Activated naive CD4-positive, alpha-beta T cell treated with anti-CD3 and anti-CD28 coated beads, Interleukin-2, amount 10 ng/mL, durations not matched to agents 7 days and 5 days (primary cell): ENCODE data around the gene CALN1.
"Not testable (repeated sequence)": the region's sequence is repeated elsewhere in the genome, so short reads cannot be mapped to it uniquely, and the experiment has no call there.

Experiments used
- CTCF ChIA-PET: fragments of 350-600 bp; sonication (Branson Sonifier 250); formaldehyde crosslinking; loops from one replicate; lab custom pipeline; 2021; ENCODE audit warnings: antibody characterized with exemption; lab: Charles Lee
- DNase-seq: peaks from one replicate; pipeline ENCODE4 v3.0.0-alpha.2; 2020
- H3K27ac Mint-ChIP-seq: one replicate; pipeline ENCODE4 v1.8.0; 2021; ENCODE audit warnings: mild to moderate bottlenecking, moderate library complexity, mixed read lengths
- H3K27me3 Mint-ChIP-seq: one replicate; pipeline ENCODE4 v1.8.0; 2021; ENCODE audit warnings: mild to moderate bottlenecking, mixed read lengths
- H3K36me3 Mint-ChIP-seq: one replicate; pipeline ENCODE4 v1.8.0; 2021; ENCODE audit warnings: mixed read lengths
- H3K4me1 Mint-ChIP-seq: one replicate; pipeline ENCODE4 v1.8.0; 2021; ENCODE audit warnings: mixed read lengths
- H3K4me3 Mint-ChIP-seq: one replicate; pipeline ENCODE4 v1.8.0; 2021; ENCODE audit warnings: mild to moderate bottlenecking, moderate library complexity, mixed read lengths
- H3K9me3 Mint-ChIP-seq: one replicate; pipeline ENCODE4 v1.8.0; 2021; ENCODE audit warnings: mixed read lengths

CALN1 gene

DNA sequence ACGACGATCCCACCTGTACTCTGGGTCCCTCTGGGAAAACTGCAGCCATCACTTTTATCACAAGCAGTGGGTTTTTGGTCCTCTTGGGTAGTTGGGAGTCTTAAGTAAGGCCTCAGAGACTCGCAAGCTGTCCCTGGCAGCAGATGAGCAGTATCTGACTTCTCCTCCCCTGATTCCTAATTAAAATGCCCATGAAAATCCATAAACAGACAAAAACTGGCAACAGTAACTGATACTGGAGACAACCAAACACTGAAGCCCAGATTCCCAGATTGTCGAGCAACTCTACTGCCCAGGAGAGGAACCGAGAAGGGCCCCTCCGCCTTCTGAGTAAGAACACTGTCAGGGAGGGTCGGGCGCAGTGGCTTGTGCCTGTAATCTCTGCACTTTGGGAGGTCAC, 333.8 kb downstream of the CALN1 start:
- Mint-ChIP-seq H3K4me1 (no peaks in the 10 kb centered on the region), H3K9me3 (peaks cover 10% of the 10 kb centered on the region), H3K36me3 (no peaks in the 10 kb centered on the region), H3K27ac (no peak overlapping the region), H3K4me3 (no peak overlapping the region), H3K27me3 (no peaks in the 10 kb centered on the region)
- no peak for DNase-seq
- CTCF ChIA-PET, result no interaction called here

DNA sequence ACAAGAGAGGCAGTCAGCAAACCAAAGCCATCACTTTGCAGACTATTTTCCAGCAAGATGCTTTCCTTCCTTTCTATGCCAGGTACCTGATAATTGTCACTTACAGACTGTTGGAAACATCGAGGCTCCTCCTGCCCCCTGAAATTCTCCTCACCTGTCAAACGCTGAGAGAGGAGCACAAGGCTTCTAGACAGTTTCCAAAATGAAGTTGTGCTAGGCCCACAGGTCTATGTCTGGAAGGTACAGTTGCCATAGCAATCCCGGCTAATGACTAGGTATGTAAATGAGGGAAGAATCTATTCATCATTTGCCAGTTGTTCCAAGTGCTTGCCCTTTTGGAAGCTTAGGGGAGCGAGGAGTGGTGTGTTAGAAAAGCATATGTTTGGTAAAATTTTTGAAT, 334.4 kb downstream of the CALN1 start:
- Mint-ChIP-seq H3K36me3 (no peaks in the 10 kb centered on the region), H3K27ac (no peak overlapping the region), H3K4me1 (no peaks in the 10 kb centered on the region), H3K9me3 (peaks cover 10% of the 10 kb centered on the region), H3K4me3 (no peak overlapping the region), H3K27me3 (no peaks in the 10 kb centered on the region)
- CTCF ChIA-PET, result no interaction called here
- DNase-seq, result no peak

DNA sequence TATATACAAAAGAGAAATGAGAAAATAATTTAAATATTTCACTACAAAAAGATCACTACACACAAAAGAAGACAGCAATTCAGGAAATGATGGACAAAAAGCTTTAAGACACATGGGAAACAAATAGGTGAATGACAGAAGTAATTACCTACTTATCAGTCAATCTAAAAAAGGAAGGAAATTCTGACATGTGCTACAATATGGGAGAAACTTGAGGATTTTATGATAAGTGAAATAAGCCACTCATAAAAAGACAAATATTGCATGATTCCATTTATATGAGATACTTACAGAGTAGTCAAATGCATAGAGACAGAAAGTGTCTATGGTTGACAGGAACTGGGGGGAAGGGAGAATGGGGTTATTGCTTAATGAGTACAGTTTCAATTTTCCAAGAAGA, 339.2 kb downstream of the CALN1 start:
- Mint-ChIP-seq H3K27ac (no peak overlapping the region), H3K9me3 (peaks cover 17% of the 10 kb centered on the region), H3K4me1 (no peaks in the 10 kb centered on the region), H3K27me3 (no peaks in the 10 kb centered on the region), H3K4me3 (no peak overlapping the region), H3K36me3 (no peaks in the 10 kb centered on the region)
- CTCF ChIA-PET, result interaction anchor here (1.0 kb wide), 1 partner anchor 23 kb away, joined by 3 read pairs; no protein-coding TSS in a partner anchor
- DNase-seq, result no peak

DNA sequence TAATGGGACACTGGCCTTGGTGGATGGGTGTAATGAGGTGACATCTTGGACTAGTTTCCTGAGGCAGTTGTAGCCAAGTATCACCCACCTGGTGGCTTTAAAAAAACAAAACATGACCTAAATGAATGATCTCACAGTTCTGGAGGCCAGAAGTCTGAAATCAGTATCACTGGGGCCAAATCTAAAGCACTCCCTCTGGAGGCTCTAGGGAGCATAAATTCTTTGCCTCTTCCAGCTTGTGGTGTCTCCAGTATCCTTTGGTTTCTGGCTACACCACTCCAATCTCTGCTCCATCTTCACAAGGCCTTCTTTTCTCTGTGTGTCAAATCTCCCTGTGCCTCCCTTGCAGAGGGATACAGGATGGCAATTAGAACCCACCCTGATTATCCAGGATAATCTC, 342.9 kb downstream of the CALN1 start:
- Mint-ChIP-seq H3K9me3 (peaks cover 12% of the 10 kb centered on the region), H3K36me3 (no peaks in the 10 kb centered on the region), H3K4me3 (no peak overlapping the region), H3K27me3 (no peaks in the 10 kb centered on the region), H3K4me1 (no peaks in the 10 kb centered on the region), H3K27ac (no peak overlapping the region)
- CTCF ChIA-PET, result no interaction called here
- DNase-seq, result no peak

DNA sequence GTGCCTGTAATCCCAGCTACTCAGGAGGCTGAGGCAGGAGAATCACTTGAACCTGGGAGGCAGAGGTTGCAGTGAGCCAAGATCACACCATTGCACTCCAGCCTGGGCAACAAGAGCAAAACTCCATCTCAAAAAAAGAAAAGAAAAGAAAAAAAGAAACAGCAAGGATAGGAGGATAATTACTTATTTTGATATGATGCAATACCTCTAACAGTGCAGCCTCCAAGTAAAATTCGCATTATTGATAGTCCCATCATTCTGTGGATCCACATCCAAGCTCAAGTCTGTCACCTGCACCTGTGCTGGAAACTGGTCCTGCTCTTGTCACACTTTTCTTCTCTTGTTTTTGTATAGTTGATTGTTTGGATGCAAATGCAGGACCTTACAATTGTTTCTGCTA, 346.4 kb downstream of the CALN1 start:
- not testable (repeated sequence) for H3K27me3 Mint-ChIP-seq

DNA sequence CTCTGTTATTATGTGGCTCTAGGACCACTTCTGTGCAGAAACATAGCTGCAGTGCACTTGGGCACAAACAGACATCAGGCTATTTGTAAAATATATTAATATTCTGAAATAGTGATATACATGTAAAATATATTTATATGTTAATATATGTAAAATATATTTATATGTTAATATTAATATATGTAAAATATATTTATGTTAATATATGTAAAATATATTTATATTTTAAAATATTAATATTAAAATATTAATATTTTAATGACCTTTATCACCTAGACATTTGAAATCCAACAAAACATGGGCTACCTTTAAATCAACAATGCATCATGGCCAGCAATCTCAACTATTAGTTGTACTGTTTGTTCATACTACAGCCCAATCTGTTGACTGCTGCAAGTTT, 347.2 kb downstream of the CALN1 start:
- H3K9me3 Mint-ChIP-seq, result peaks cover 11% of the 10 kb centered on the region
- H3K27ac Mint-ChIP-seq, result no peak overlapping the region
- CTCF ChIA-PET, result no interaction called here
- DNase-seq, result no peak
- no peaks in the 10 kb centered on the region for H3K36me3 Mint-ChIP-seq
- no peaks in the 10 kb centered on the region for H3K4me1 Mint-ChIP-seq
- no peaks in the 10 kb centered on the region for H3K27me3 Mint-ChIP-seq
- H3K4me3 Mint-ChIP-seq, result no peak overlapping the region

More for the DNA sequence above, 346.4 kb downstream of the CALN1 start:
- H3K27ac Mint-ChIP-seq, H3K9me3 Mint-ChIP-seq, DNase-seq, H3K4me1 Mint-ChIP-seq, H3K36me3 Mint-ChIP-seq, CTCF ChIA-PET, H3K4me3 Mint-ChIP-seq: not testable (repeated sequence)

DNA sequence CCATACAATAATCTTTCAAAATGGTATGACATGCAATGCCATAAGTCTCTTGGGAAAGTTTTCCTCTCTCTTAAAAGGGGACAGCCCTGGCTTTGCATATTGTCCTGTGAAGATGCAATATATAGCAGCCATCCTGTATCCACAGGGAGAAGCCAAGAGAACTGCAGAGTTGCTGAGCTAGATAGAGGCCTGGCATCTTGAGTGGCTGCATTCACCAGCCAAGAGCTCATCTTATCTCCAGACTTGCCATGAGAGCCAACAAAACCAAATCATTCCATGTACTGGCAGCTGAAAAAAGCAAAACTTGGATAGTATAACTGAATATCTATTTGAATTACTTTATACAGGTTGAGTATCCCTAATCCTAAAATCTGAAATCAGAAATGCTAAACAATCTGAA, 348.8 kb downstream of the CALN1 start:
- Mint-ChIP-seq H3K36me3 (no peaks in the 10 kb centered on the region), H3K27me3 (no peaks in the 10 kb centered on the region), H3K9me3 (peaks cover 9% of the 10 kb centered on the region), H3K4me3 (no peak overlapping the region), H3K27ac (no peak overlapping the region), H3K4me1 (no peaks in the 10 kb centered on the region)
- CTCF ChIA-PET, result no interaction called here
- DNase-seq, result no peak

DNA sequence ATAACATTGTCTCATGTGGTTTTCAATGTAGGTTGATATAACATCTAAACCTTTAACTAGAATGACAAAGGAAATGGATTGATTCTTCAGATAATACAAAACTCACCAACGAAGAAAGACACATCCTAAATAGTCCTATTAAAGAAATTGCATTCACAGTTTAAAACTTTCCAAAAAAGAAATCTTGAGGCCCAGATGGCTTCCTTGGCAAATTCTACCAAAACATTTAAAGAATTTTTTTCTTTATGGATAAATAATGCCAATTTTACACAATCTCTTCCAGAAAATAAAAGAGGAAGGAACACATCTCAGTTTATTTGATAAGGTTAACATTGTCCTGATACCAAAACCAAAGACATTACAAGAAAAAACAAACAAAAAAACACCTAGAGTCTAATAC, 349.5 kb downstream of the CALN1 start:
- DNase-seq, result no peak

DNA sequence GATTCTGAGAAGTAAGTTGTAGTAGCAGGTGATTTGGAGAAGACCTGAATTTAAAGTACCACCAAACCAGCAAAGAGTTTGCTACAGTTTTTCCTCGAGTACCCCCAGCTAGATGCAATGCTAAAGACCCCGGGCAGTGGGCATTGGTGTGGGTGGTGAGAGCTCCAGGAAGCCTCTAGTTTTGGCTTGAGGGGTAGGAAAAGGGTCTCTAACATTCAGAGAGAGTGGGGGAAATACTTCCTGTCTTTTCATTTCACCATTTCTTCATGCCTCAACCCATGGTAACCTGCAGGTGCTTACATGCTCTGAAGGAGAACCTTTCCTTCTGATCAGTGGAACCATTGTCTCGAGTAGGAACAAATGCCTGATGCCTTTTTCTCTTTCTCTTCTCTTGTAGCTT, 352.2 kb downstream of the CALN1 start:
- H3K9me3 Mint-ChIP-seq, result peaks cover 4% of the 10 kb centered on the region
- no peaks in the 10 kb centered on the region for H3K4me1 Mint-ChIP-seq
- H3K4me3 Mint-ChIP-seq, result no peak overlapping the region
- CTCF ChIA-PET, result no interaction called here
- no peak overlapping the region for H3K27ac Mint-ChIP-seq
- no peaks in the 10 kb centered on the region for H3K36me3 Mint-ChIP-seq
- H3K27me3 Mint-ChIP-seq, result no peaks in the 10 kb centered on the region
- no peak for DNase-seq

More for the DNA sequence above, 349.5 kb downstream of the CALN1 start:
- Mint-ChIP-seq H3K4me1 (no peaks in the 10 kb centered on the region), H3K9me3 (peaks cover 6% of the 10 kb centered on the region), H3K27ac (no peak overlapping the region), H3K36me3 (no peaks in the 10 kb centered on the region), H3K27me3 (no peaks in the 10 kb centered on the region), H3K4me3 (no peak overlapping the region)
- CTCF ChIA-PET, result no interaction called here

DNA sequence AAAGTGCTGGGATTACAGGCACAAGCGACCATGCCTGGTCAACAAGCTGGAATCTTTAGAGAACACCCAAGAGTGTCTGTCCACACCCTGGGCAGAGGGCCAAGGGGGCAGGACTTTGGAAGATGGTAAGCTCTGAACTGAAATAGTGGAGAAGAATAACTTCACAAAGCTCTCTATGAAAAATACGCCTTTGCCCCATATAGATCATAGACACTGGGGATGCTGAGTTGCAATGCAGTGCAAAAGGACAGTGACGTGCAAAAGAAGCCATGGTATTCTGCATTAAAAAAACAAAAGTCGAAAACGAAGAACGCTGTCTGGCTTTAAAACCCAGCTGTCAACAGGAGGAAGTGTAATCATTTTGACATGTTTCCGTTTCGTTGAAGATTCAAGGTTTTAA, 353.6 kb downstream of the CALN1 start:
- H3K4me3 Mint-ChIP-seq, result no peak overlapping the region
- no peaks in the 10 kb centered on the region for H3K27me3 Mint-ChIP-seq
- H3K9me3 Mint-ChIP-seq, result peaks cover 15% of the 10 kb centered on the region
- DNase-seq, result no peak
- CTCF ChIA-PET, result no interaction called here
- H3K27ac Mint-ChIP-seq, result no peak overlapping the region
- no peaks in the 10 kb centered on the region for H3K4me1 Mint-ChIP-seq
- no peaks in the 10 kb centered on the region for H3K36me3 Mint-ChIP-seq

DNA sequence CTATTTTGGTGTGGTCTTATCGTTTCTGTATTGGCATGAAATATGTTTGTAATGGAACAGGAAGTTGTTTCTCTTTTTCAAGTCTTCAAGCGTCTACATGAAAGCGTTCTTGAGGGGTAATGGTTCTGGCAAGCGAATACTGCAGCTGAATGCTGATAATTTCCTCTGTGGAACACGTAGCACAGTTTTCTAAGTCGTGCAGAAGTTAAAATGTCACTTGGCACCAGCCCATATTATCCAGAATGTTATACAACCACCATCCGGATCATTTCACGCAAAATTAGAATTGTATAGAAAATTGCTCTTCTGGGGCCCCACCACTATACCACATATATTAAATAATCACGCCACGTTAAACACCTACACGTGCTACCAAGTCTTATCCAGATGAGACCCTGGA, 354.3 kb downstream of the CALN1 start:
- H3K27ac Mint-ChIP-seq, result no peak overlapping the region
- no peaks in the 10 kb centered on the region for H3K36me3 Mint-ChIP-seq
- no peaks in the 10 kb centered on the region for H3K27me3 Mint-ChIP-seq
- H3K4me1 Mint-ChIP-seq, result no peaks in the 10 kb centered on the region
- peaks cover 15% of the 10 kb centered on the region for H3K9me3 Mint-ChIP-seq
- CTCF ChIA-PET, result no interaction called here
- no peak for DNase-seq
- H3K4me3 Mint-ChIP-seq, result no peak overlapping the region

DNA sequence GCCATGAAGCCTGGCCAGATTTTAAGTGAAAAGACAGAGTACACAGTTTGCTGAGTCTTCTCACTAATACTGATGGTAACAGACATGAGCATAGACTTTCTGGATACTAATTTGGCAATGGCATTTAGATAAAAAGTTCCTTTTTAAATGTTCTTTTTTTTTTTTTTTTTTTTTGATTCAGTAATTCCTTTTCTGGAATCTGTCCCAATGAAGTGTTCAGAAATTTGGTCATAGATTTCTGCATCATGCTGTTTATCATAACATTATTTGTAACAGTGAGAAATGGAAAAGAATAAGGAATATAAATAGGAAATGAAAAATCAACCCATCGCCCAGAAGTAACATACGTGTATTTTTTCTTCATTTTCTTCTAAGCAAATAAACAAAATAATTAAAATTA, 354.9 kb downstream of the CALN1 start:
- Mint-ChIP-seq H3K4me3 (no peak overlapping the region), H3K27ac (no peak overlapping the region), H3K36me3 (no peaks in the 10 kb centered on the region), H3K27me3 (no peaks in the 10 kb centered on the region), H3K9me3 (peaks cover 15% of the 10 kb centered on the region), H3K4me1 (no peaks in the 10 kb centered on the region)
- DNase-seq, result no peak
- CTCF ChIA-PET, result no interaction called here

DNA sequence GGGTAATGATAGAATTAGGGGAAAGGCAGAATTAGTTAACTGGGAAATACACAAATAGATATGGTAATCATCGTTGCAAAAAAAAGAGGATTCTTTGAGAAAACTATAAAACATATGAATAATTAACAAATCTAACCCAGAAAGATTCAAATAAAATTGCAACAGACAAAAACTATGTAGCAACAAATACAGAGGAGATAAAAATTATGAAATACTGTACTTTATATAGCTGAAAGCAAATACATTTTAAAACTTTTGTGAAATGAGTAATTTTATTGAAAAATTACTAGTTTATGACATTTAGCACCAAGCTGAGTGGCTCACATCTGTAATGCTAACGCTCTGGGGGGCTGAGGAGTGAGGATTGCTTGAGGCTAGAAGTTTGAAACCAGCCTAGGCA, 356.7 kb downstream of the CALN1 start:
- Mint-ChIP-seq H3K4me1 (no peaks in the 10 kb centered on the region), H3K9me3 (peaks cover 12% of the 10 kb centered on the region), H3K4me3 (no peak overlapping the region), H3K36me3 (no peaks in the 10 kb centered on the region), H3K27me3 (no peaks in the 10 kb centered on the region), H3K27ac (no peak overlapping the region)
- no peak for DNase-seq
- CTCF ChIA-PET, result no interaction called here

DNA sequence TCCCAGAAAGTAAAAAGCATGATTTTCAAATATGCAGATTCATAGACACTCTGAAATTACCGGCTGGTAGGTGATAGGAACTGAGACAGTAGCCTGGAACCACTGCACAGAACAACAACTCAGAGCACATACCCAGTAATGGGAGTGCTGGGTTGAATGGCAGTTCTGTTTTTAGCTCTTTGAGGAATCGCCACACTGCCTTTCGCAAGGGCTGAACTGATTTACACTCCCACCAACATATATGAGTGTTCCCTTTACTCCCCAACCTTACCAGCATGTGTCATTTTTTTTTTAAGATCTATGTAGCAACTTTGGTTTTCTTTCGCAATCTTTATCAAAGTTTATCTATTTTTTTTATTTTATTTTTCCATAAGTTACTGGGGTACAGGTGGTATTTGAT, 358.8 kb downstream of the CALN1 start:
- no peak for DNase-seq
- CTCF ChIA-PET, result no interaction called here
- no peak overlapping the region for H3K27ac Mint-ChIP-seq
- H3K9me3 Mint-ChIP-seq, result peaks cover 15% of the 10 kb centered on the region
- H3K4me3 Mint-ChIP-seq, result no peak overlapping the region
- no peaks in the 10 kb centered on the region for H3K27me3 Mint-ChIP-seq
- H3K36me3 Mint-ChIP-seq, result no peaks in the 10 kb centered on the region
- no peaks in the 10 kb centered on the region for H3K4me1 Mint-ChIP-seq

DNA sequence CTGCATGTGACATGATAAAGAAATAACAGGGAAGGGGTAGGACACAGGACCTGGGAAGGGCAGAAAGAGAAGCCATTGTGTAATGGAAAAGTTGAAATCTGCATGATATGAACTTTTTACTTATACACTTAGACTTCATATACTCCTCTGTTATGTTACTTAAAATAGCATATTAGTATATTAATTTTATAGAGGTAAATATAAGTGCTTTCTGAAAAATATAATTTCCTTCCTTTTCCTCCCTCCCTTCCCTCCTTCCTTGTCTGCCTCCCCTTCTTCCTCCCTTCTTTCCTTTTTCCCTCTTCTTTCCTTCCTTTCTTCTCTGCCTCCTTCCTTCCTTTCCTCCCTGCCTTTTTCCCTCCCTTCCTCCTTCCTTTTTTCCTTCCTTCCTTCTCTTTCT, 363.7 kb downstream of the CALN1 start:
- CTCF ChIA-PET, result no interaction called here
- Mint-ChIP-seq H3K27me3 (no peaks in the 10 kb centered on the region), H3K9me3 (peaks cover 18% of the 10 kb centered on the region), H3K27ac (no peak overlapping the region), H3K4me3 (no peak overlapping the region), H3K4me1 (no peaks in the 10 kb centered on the region), H3K36me3 (no peaks in the 10 kb centered on the region)
- DNase-seq, result no peak

DNA sequence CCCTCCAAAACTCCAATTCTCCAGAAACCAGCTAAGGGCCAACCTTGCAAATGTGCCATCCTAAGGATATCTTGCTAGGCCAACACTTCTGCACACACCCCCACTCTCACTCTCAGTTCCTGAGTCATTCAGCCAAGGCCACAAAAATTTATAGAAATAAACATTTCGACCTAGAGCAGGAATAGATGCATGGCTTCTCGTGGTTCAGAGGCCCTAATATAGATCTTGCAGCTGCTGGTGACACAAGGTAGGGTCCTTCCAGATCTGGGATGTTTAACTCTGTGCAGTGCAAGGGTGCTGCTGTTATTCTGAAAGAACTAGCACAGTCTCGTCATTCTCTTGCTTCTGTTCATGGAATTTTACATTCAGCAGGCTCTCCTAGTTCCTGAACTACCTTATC, 369.3 kb downstream of the CALN1 start:
- Mint-ChIP-seq H3K27me3 (no peaks in the 10 kb centered on the region), H3K27ac (no peak overlapping the region), H3K4me3 (no peak overlapping the region), H3K4me1 (no peaks in the 10 kb centered on the region), H3K9me3 (peaks cover 19% of the 10 kb centered on the region), H3K36me3 (no peaks in the 10 kb centered on the region)
- CTCF ChIA-PET, result no interaction called here
- DNase-seq, result no peak
